ENCODE results near the gene CFAP46. TPM values are rescaled to one million over a fixed set of nuclear protein-coding genes. Genes with fewer than 3 reads are reported as not detected.
"Not testable (repeated sequence)": the region's sequence is repeated elsewhere in the genome, so short reads cannot be mapped to it uniquely, and the experiment has no call there.

Gene CFAP46
- polyA plus RNA-seq, 3 donors = 0.07 TPM; not detected in 2

- Histone ChIP-seq H4K20me1 (ENCODE audit: insufficient read depth, low read length) (no peaks in the 10 kb centered on the region), H2AFZ (ENCODE audit: insufficient read depth, low read depth, low read length, poor library complexity, severe bottlenecking) (no peak overlapping the region), H3K36me3 (replicated peaks in 1 of 2; ENCODE audit: control insufficient read depth in 1 of 2, insufficient read depth in 2 of 2, low read length in 2 of 2) (no peaks in the 10 kb centered on the region), H3K4me3 (replicated peaks in 1 of 3; ENCODE audit: low read depth in 2 of 3, low read length in 3 of 3) (no peak overlapping the region), H3K27ac (ENCODE audit: low read depth in 1 of 2, low read length in 2 of 2) (no peak overlapping the region), H3K4me2 (replicated peaks; ENCODE audit: extremely low read depth, low read length, poor library complexity, severe bottlenecking) (no peak overlapping the region), H3K27me3 (ENCODE audit: control insufficient read depth in 2 of 2, insufficient read depth in 2 of 2, low read length in 2 of 2) (no peaks in the 10 kb centered on the region), H3K79me2 (ENCODE audit: insufficient read depth, low read length) (no peaks in the 10 kb centered on the region), H3K4me1 (ENCODE audit: control insufficient read depth in 1 of 2, insufficient read depth in 2 of 2, low read length in 2 of 2) (no peaks in the 10 kb centered on the region), H3K9ac (ENCODE audit: insufficient read depth, low read length, poor library complexity, severe bottlenecking) (no peak overlapping the region), H3K9me3 (replicated peaks in 1 of 2; ENCODE audit: control insufficient read depth in 1 of 2, insufficient read depth in 1 of 2, low read length in 2 of 2) (peaks cover 0 to 3% of the 10 kb centered on the region in 2 donors)
- 89% methylated on average over 21 of the region's 21 CpGs for WGBS (ENCODE audit: insufficient coverage)
- Mint-ChIP-seq H3K9me3 (peaks cover 0 to 5% (median 5%) of the 10 kb centered on the region in 7 donors), H3K27me3 (ENCODE audit: low read depth in 3 of 3) (peaks cover 0 to 11% (median 3%) of the 10 kb centered on the region in 3 donors), H3K4me3 (peak overlapping the region in 1 of 2 donors; percentile 11), H3K4me1 (no peaks in the 10 kb centered on the region), H3K36me3 (no peaks in the 10 kb centered on the region), H3K27ac (no peak overlapping the region)
- intact Hi-C loops (cut with micrococcal nuclease) = no loop called here
- DNase-seq = no peak
- TF ChIP-seq CTCF (IDR thresholded peaks at IDR 0.05) = no peak
These were observed 144.0 kb downstream of the CFAP46 start for GRCh38 chr10:132798403-132798802.

GRCh38 chr10:132797986-132798385, 144.4 kb downstream of the CFAP46 start:
- H3K4me2 ChIP-seq (replicated peaks; ENCODE audit: extremely low read depth, low read length, poor library complexity, severe bottlenecking); H2AFZ ChIP-seq (ENCODE audit: insufficient read depth, low read depth, low read length, poor library complexity, severe bottlenecking); H3K36me3 ChIP-seq (replicated peaks in 1 of 2; ENCODE audit: control insufficient read depth in 1 of 2, insufficient read depth in 2 of 2, low read length in 2 of 2); H3K27ac Mint-ChIP-seq; DNase-seq; H3K4me3 ChIP-seq (replicated peaks in 1 of 3; ENCODE audit: low read depth in 2 of 3, low read length in 3 of 3); H3K79me2 ChIP-seq (ENCODE audit: insufficient read depth, low read length); intact Hi-C loops (cut with micrococcal nuclease); H3K27me3 ChIP-seq (ENCODE audit: control insufficient read depth in 2 of 2, insufficient read depth in 2 of 2, low read length in 2 of 2); H3K4me1 Mint-ChIP-seq; H3K4me3 Mint-ChIP-seq; H3K9me3 ChIP-seq (replicated peaks in 1 of 2; ENCODE audit: control insufficient read depth in 1 of 2, insufficient read depth in 1 of 2, low read length in 2 of 2); H3K9ac ChIP-seq (ENCODE audit: insufficient read depth, low read length, poor library complexity, severe bottlenecking); H4K20me1 ChIP-seq (ENCODE audit: insufficient read depth, low read length); H3K9me3 Mint-ChIP-seq; H3K36me3 Mint-ChIP-seq; H3K4me1 ChIP-seq (ENCODE audit: control insufficient read depth in 1 of 2, insufficient read depth in 2 of 2, low read length in 2 of 2); H3K27ac ChIP-seq (ENCODE audit: low read depth in 1 of 2, low read length in 2 of 2): not testable (repeated sequence)
- 97% methylated on average over 27 of the region's 32 CpGs for WGBS (ENCODE audit: insufficient coverage)
- peaks cover 0 to 14% (median 3%) of the 10 kb centered on the region in 3 donors for H3K27me3 Mint-ChIP-seq (ENCODE audit: low read depth in 3 of 3)

All from CD14-positive monocyte (primary cell).